Astrocyte (in vitro differentiated cells and primary cell): ENCODE results near the gene LMAN1L. TPM values are rescaled to one million over a fixed set of nuclear protein-coding genes. Genes with fewer than 3 reads are reported as not detected.

Source experiments
- DNase-seq: peaks from one replicate; pipeline ENCODE4 v3.0.0-alpha.2; 2010; ENCODE audit warnings: low read depth
- FAIRE-seq: peaks from 2 replicates; lab custom pipeline; 2011; peaks lifted over from hg19 to GRCh38; lab: Jason Lieb, UNC
- H2AFZ ChIP-seq: 2 replicates; pipeline ENCODE4 v1.6.0; 2012; ENCODE audit warnings: low read depth, low read length, inconsistent platforms
- H3K27ac ChIP-seq: 2 replicates; pipeline ENCODE4 v1.5.1; 2011; ENCODE audit warnings: low read depth, low read length, inconsistent platforms
- H3K27me3 ChIP-seq: 2 replicates; pipeline ENCODE4 v1.6.0; 2011; ENCODE audit warnings: low read length, inconsistent platforms; ENCODE audit not compliant: insufficient read depth
- H3K36me3 ChIP-seq: 2 replicates; pipeline ENCODE4 v1.5.1; 2011; ENCODE audit warnings: low read length, inconsistent platforms; ENCODE audit not compliant: insufficient read depth
- H3K4me1 ChIP-seq: 2 replicates; pipeline ENCODE4 v1.5.1; 2011; ENCODE audit warnings: low read length, inconsistent platforms; ENCODE audit not compliant: insufficient read depth
- H3K4me2 ChIP-seq: 2 replicates; pipeline ENCODE4 v1.6.0; 2012; ENCODE audit warnings: low read length, inconsistent platforms
- H3K4me3 ChIP-seq: 2 replicates; pipeline ENCODE4 v1.5.1; 2011; ENCODE audit warnings: low read depth, mild to moderate bottlenecking, low read length, inconsistent platforms; ENCODE audit not compliant: insufficient read depth
- H3K79me2 ChIP-seq: 2 replicates; pipeline ENCODE4 v1.6.0; 2012; ENCODE audit warnings: mild to moderate bottlenecking, low read length, inconsistent platforms; ENCODE audit not compliant: insufficient read depth
- H3K9ac ChIP-seq: 2 replicates; pipeline ENCODE4 v1.6.0; 2012; ENCODE audit warnings: mild to moderate bottlenecking, low read length, inconsistent platforms
- H3K9me3 ChIP-seq: 2 replicates; pipeline ENCODE4 v1.5.1; 2012; ENCODE audit warnings: low read depth, mild to moderate bottlenecking, low read length, inconsistent platforms; ENCODE audit not compliant: insufficient read depth
- H4K20me1 ChIP-seq: 2 replicates; pipeline ENCODE4 v1.6.0; 2012; ENCODE audit warnings: low read length, inconsistent platforms; ENCODE audit not compliant: insufficient read depth
- H3K27ac Mint-ChIP-seq: one replicate; pipeline ENCODE4 v1.8.0; 2021; ENCODE audit warnings: mild to moderate bottlenecking, mixed read lengths; ENCODE audit not compliant: unreplicated experiment
- H3K27me3 Mint-ChIP-seq: one replicate; pipeline ENCODE4 v1.8.0; 2021; ENCODE audit warnings: low read depth, mixed read lengths; ENCODE audit not compliant: unreplicated experiment
- H3K36me3 Mint-ChIP-seq: one replicate; pipeline ENCODE4 v1.8.0; 2021; ENCODE audit warnings: low read depth, mixed read lengths; ENCODE audit not compliant: unreplicated experiment
- H3K4me1 Mint-ChIP-seq: one replicate; pipeline ENCODE4 v1.8.0; 2021; ENCODE audit warnings: low read depth, mixed read lengths; ENCODE audit not compliant: unreplicated experiment
- H3K4me3 Mint-ChIP-seq: one replicate; pipeline ENCODE4 v1.8.0; 2021; ENCODE audit warnings: mild to moderate bottlenecking, moderate library complexity, mixed read lengths; ENCODE audit not compliant: unreplicated experiment
- H3K9me3 Mint-ChIP-seq: one replicate; pipeline ENCODE4 v1.8.0; 2021; ENCODE audit warnings: mild to moderate bottlenecking, mixed read lengths; ENCODE audit not compliant: unreplicated experiment
- EZH2 ChIP-seq: IDR thresholded peaks from 2 replicates; pipeline ENCODE4 v1.6.1; 2012; ENCODE audit warnings: mild to moderate bottlenecking, low read length, inconsistent platforms; ENCODE audit not compliant: insufficient read depth
- total RNA-seq: library from RNA; stranded (reverse); gene quantifications from 2 replicates; pipeline ENCODE4 v1.2.1, GENCODE V29; 2021
- TF ChIP-seq, protein P1 (sequence below): IDR thresholded peaks from 2 replicates; pipeline ENCODE4 v1.5.1; 2011; ENCODE audit warnings: low read depth, mild to moderate bottlenecking, inconsistent platforms, low read length, moderate library complexity; ENCODE audit not compliant: insufficient read depth

The LMAN1L gene
- total RNA-seq, 1 donor from 2014 or later = 0.32 TPM

DNA sequence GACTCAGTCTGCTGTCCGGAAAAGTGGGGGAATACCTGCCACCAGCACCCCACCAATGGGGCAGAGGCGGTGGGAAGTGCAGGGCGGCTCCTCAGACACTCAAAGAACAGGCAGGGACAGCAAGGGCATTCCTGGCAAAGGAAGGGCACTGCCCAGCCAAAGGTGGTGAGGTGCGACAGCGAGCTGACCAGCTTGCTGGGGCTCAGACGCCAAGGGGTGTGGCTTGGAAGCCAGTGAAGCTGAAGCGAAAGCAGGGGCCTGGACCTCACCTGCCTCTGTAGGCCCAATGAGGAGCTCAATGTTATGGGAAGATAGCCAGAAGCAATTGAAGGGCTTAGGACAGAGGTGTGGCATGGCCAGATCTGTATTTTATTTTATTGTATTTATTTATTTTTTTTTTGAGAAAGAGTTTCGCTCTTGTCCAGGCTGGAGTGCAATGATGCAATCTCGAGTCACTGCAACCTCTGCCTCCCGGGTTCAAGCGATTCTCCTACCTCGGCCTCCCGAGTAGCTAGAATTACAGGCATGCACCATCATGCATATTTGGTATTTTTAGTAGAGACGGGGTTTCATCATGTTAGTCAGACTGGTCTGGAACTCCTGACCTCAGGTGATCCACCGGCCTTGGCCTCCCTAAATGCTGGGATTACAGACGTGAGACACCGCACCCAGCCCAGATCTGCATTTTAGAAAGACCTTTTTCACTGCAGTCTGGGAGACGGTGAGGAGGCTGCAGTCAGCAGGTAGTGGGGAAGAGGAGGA lies 4.4 kb upstream of the LMAN1L start:
- Histone ChIP-seq H3K4me3 (no peak overlapping the region), H3K4me1 (peaks cover 8% of the 10 kb centered on the region), H3K79me2 (no peaks in the 10 kb centered on the region), H3K27ac (no peak overlapping the region), H4K20me1 (peaks cover 5% of the 10 kb centered on the region), H3K4me2 (no peak overlapping the region), H3K9me3 (no peaks in the 10 kb centered on the region), H3K27me3 (no peaks in the 10 kb centered on the region), H3K9ac (no peak overlapping the region), H3K36me3 (no peaks in the 10 kb centered on the region), H2AFZ (no peak overlapping the region)
- no peak for DNase-seq
- H3K4me1 Mint-ChIP-seq = peaks cover 11% of the 10 kb centered on the region
- H3K36me3 Mint-ChIP-seq = peaks cover 2% of the 10 kb centered on the region
- TF ChIP-seq, protein P1, sequence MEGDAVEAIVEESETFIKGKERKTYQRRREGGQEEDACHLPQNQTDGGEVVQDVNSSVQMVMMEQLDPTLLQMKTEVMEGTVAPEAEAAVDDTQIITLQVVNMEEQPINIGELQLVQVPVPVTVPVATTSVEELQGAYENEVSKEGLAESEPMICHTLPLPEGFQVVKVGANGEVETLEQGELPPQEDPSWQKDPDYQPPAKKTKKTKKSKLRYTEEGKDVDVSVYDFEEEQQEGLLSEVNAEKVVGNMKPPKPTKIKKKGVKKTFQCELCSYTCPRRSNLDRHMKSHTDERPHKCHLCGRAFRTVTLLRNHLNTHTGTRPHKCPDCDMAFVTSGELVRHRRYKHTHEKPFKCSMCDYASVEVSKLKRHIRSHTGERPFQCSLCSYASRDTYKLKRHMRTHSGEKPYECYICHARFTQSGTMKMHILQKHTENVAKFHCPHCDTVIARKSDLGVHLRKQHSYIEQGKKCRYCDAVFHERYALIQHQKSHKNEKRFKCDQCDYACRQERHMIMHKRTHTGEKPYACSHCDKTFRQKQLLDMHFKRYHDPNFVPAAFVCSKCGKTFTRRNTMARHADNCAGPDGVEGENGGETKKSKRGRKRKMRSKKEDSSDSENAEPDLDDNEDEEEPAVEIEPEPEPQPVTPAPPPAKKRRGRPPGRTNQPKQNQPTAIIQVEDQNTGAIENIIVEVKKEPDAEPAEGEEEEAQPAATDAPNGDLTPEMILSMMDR = no peak
- TF ChIP-seq EZH2 = no peak
- H3K27ac Mint-ChIP-seq = no peak overlapping the region
- H3K4me3 Mint-ChIP-seq = no peak overlapping the region
- FAIRE-seq = no peak
- peaks cover 1% of the 10 kb centered on the region for H3K27me3 Mint-ChIP-seq
- no peaks in the 10 kb centered on the region for H3K9me3 Mint-ChIP-seq

DNA sequence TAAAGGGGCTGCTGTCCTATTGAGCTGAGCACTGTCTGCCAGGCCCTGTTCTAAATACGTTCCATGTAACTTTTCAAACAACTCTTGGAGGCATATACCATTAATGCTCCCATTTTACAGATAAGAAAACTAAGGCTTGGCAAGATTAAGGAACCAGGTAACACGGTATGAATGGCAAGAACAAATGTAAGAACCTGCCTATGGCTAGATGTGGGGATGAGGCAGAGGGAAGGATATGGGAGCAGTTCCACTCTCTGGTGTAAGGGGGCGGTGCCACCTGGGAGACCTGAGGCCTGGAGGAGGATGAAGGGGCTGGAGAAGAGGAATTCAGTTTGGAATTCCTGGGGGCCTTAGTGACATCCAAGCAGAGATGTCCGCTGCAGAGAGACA lies 3.8 kb upstream of the LMAN1L start:
- DNase-seq = no peak
- Histone ChIP-seq H2AFZ (no peak overlapping the region), H3K4me2 (no peak overlapping the region), H3K9ac (no peak overlapping the region), H3K79me2 (no peaks in the 10 kb centered on the region), H3K36me3 (no peaks in the 10 kb centered on the region), H3K4me1 (peaks cover 8% of the 10 kb centered on the region), H3K4me3 (no peak overlapping the region), H3K9me3 (no peaks in the 10 kb centered on the region), H4K20me1 (no peaks in the 10 kb centered on the region), H3K27ac (no peak overlapping the region), H3K27me3 (no peaks in the 10 kb centered on the region)
- TF ChIP-seq, protein P1 = no peak
- TF ChIP-seq EZH2 = no peak
- peaks cover 2% of the 10 kb centered on the region for H3K36me3 Mint-ChIP-seq
- peaks cover 11% of the 10 kb centered on the region for H3K4me1 Mint-ChIP-seq
- H3K27ac Mint-ChIP-seq = peak overlapping the region; percentile 50
- no peak overlapping the region for H3K4me3 Mint-ChIP-seq
- H3K27me3 Mint-ChIP-seq = peaks cover 5% of the 10 kb centered on the region
- FAIRE-seq = no peak
- no peaks in the 10 kb centered on the region for H3K9me3 Mint-ChIP-seq

DNA sequence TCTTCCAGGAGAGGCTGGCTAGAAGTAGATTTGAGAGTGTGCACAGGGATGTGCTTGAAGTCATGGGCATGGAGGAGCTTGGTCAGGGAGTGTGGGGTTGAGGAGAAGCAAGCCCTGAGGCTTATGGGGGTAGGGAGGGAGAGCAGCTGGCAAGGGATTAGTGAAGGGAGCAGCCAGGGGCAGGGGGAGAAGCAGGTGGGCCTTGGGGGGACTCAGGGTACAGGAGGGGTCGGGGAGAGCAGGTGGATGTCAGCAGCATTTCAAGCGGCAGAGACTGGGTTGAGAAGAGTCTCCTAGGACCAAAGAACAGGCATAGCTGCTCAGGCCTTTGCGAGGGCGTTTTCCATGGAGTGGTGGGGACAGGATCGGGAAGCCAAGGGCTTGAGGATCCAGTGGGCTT lies 3.4 kb upstream of the LMAN1L start:
- H3K9me3 ChIP-seq = no peaks in the 10 kb centered on the region
- no peak for FAIRE-seq
- no peak for TF ChIP-seq EZH2
- TF ChIP-seq, protein P1 = no peak
- no peak for DNase-seq
- no peaks in the 10 kb centered on the region for H3K79me2 ChIP-seq
- no peak overlapping the region for H3K4me2 ChIP-seq
- peaks cover 8% of the 10 kb centered on the region for H3K4me1 ChIP-seq
- H3K4me3 Mint-ChIP-seq = no peak overlapping the region
- peaks cover 5% of the 10 kb centered on the region for H3K27me3 Mint-ChIP-seq
- H3K27me3 ChIP-seq = no peaks in the 10 kb centered on the region
- H2AFZ ChIP-seq = no peak overlapping the region
- no peak overlapping the region for H3K27ac ChIP-seq
- no peaks in the 10 kb centered on the region for H3K36me3 ChIP-seq
- H3K4me3 ChIP-seq = no peak overlapping the region
- H3K36me3 Mint-ChIP-seq = peaks cover 2% of the 10 kb centered on the region
- H3K9ac ChIP-seq = no peak overlapping the region
- H3K9me3 Mint-ChIP-seq = no peaks in the 10 kb centered on the region
- no peak overlapping the region for H3K27ac Mint-ChIP-seq
- peaks cover 11% of the 10 kb centered on the region for H3K4me1 Mint-ChIP-seq
- no peaks in the 10 kb centered on the region for H4K20me1 ChIP-seq
